SK-MEL-5 (cell line): Measurements from ENCODE around the gene HDHD5. TPM values are rescaled to one million over a fixed set of nuclear protein-coding genes. Genes with fewer than 3 reads are reported as not detected.

Source experiments
- DNase-seq: peaks from one replicate; pipeline ENCODE4 v3.0.0-alpha.2; 2016; ENCODE audit warnings: low read depth, low spot score
- in situ Hi-C: cut with HindIII; loops from 2 replicates; pipeline ENCODE4 v1.10.0; 2016; ENCODE audit warnings: low sequenced_read_pairs, high pct_unique_total_duplicates, low pct_unique_long_range_greater_than_20kb
- total RNA-seq: library from RNA; depleted of rRNA; stranded (reverse); fragments of >200 nt; shearing (Covaris generic); gene quantifications from 2 replicates; pipeline ENCODE4 v1.2.3, GENCODE V29; 2014; rRNA removed

HDHD5 gene
- total RNA-seq, 1 experiment from 2014 or later, result 89.6 TPM

DNA sequence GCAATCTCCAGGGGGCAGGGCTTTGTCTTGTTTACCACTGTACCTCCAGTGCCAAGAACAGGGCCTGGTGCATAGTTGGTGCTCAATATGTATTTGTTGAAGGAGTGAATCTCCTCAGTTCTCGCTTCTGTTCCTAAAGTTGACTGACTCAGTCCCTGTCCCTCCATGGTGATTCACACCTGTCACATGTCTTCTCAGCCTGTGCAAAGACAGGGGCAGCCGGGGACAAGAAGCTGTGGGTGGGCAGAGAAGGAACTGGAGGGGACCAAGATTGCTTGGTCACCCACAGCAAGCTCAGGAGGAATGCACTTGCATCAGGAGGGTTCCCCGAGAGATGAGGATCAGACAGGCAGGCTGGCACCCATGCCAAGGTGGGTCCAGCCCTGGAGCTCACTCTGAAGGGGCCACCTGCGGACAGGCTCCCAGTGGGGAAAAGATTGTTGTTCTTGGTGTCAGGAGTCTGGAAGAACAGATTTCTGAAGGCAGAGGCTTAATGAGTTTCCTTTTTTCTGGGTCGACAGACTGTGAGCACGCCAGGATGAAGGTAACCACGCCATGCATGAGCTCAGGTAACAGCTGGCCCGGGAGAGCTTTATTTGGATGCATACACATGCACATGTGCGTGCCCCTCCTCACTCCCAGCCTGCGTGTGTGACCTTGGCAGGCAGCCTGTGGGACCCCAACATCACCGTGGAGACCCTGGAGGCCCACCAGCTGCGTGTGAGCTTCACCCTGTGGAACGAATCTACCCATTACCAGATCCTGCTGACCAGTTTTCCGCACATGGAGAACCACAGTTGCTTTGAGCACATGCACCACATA, 57.4 kb downstream of the HDHD5 start:
- in situ Hi-C loops, result no loop called here
- no peak for DNase-seq

DNA sequence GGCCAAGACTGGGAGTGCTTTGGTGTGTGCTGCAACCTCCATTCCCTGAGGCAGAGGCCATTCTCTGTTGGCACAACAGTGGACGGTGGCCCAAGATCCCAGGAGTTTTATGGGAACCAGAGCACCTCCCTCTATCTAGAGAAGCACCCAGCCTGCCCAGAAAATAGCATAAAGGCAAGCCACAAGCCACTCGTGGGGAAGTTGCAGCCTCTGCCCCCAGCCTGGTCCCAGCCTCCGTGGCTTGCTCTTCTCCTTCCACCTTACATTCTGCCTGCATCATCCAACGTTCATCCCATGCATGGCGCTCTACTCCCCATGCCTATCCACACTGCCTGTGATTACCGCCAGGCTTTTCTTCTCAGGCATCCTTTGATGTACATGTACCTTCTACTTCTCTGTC, 58.5 kb downstream of the HDHD5 start:
- in situ Hi-C loops, result no loop called here
- DNase-seq, result no peak

DNA sequence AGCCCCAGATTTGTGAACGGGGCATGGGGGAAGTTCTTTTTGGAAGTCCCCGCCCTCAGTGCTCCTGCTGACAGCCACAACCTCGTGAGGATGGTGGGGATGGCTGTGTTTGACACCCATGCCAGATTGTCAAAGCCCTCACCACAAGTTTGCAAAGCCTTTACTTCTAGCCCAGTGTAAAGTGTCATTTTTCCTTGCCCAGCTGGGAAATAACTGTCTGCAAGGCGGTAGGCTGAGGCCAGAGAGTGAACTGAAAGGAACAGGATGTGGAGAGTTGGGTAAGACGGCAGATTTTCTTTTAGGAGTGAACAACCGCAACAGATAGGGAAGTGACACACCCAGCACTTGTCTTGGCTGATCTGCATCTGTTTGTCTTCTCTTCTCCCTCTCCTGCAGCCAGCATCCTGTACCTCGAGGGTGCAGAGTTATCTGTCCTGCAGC, 60.7 kb downstream of the HDHD5 start:
- no peak for DNase-seq

DNA sequence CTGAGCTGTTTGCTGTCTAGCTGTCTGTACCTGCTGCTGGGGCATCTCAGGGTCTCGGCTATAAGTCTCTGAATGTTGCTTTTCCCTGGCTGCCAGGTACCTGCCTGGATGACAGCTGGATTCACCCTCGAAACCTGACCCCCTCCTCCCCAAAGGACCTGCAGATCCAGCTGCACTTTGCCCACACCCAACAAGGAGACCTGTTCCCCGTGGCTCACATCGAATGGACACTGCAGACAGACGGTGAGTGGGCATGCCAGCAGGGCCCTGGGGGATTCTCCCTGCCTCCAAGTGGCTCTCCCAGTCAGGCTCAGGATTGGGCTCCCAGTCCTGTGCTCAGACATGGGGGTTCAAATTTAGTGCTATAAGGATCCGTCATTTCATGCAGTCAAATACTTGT, 61.4 kb downstream of the HDHD5 start:
- in situ Hi-C loops, result no loop called here
- no peak for DNase-seq

More for the DNA sequence above, 60.7 kb downstream of the HDHD5 start:
- in situ Hi-C loops, result no loop called here

DNA sequence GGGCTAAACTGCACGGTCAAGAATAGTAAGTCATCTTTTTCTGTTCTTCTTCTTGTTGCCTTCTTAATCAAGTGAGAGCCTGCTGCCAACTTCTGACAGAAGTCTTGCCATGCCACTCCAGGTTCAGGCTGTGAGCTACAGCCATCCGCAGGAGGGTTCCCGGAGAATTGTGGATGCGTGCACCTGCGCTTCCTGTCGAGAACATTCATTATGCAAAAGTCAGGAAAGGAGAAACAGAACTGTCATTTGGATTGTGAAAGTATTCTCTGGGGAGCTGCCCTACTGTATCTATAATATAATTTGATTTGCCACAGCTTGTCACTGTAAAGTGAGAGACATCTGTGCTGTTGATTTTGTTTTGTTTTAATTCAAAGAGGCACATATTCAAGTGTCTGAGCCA, 62.0 kb downstream of the HDHD5 start:
- DNase-seq, result no peak
- in situ Hi-C loops, result no loop called here

DNA sequence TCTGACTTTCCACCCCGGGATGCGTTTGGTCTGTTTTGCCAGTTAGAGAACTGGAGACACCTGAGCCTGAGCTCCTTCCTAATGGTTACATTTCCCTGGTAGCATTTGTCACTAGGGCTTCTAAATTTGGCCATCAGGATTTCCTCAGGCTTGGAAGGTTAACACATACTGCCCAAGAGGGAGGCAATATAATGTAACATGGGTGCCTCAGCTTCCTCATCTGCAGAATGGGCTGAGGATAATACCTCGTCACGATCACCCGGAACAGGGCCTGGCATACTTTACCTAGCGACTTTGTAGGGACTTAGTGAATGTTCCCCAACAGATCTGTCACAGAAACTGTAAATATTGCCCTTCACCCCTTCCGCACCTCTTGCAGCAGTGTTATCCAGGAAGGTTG, 63.0 kb downstream of the HDHD5 start:
- in situ Hi-C loops, result no loop called here
- DNase-seq, result no peak

DNA sequence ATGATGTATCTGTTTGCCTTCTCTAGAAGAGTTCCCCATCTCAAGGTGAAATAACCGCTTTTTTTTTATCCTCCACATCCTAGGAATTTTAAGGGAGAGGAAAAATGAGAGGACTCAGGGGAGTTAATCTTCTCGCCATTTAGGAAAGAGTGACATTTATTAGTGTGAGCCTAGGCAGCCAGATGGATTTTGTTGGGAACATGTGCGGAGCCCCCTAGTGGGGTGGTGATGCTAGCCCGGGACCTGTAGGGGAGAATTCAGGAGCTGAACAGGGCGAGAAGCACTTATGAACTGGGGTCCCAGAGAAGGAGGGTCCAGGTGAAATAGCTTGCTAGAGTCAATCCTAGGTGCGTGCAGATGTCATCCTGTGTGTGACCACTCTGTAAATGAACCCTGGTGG, 63.5 kb downstream of the HDHD5 start:
- DNase-seq, result peak; percentile 51
- in situ Hi-C loops, result no loop called here

DNA sequence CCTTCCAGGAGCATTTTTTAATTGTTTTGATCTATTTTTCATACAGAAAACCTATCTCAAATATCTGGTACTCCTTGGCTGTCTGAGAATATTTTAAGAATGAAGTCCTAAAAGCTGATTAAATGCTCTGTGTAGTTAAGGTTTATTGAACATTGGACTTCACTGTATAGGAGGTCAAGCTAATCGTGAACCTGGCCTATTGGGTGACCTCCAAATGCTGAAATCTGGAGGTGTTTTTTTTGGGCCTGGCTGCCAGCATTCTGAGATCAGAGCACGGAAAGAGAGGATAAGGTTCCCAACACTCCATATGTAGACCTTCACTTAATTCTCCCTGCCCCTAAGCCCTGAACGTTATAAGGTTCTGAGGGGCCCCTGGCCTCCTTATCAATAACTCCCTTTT, 66.0 kb downstream of the HDHD5 start:
- in situ Hi-C loops, result no loop called here
- DNase-seq, result no peak

DNA sequence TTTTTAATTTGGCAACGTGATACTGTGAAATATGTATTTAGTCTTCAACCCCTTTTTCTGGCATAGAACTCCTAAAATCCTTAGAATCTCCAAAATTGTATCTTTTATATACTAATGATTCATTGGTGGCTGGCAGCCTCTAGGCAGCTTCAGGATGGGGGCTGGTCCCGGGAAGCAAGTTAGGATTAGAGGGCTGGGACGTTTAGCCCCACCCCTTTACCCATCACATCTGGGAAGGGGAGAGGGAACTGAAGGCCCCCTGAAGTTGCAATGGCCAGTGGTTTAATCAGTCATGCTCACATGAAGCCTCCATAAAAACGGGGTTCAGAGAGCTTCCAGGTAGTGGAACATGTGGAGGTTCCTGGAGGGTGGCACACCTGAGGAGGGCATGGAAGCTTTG, 67.2 kb downstream of the HDHD5 start:
- DNase-seq, result no peak
- in situ Hi-C loops, result no loop called here

DNA sequence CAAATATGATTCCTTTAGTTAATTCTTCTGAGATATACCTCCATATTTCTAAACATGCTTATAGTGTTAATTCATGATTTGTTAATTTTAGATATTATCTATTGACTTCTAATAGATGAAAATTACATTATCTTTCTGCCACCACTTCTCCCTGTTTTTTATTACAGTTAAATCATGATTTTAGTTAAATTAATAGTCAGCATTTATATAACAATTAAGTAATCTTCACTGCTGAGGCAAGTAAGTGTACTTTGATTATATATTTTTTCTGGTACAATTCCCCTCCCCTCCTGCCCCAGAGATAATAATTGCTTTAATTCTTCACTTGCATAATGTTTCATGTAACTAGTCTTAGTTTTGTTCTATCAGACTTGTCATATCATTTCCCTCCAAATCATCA, 68.5 kb downstream of the HDHD5 start:
- no peak for DNase-seq
- in situ Hi-C loops, result no loop called here

Other genes with a start within 250 kb of the HDHD5 start
- not detected in 2 replicates for gene GAB4, start 151.1 kb downstream of the HDHD5 start, total RNA-seq
- gene IL17RA, start 74.3 kb downstream of the HDHD5 start, total RNA-seq, result 8.4 and 10.6 TPM in 2 replicates
- gene TMEM121B, start 37.9 kb downstream of the HDHD5 start, total RNA-seq, result 0.53 and 0.77 TPM in 2 replicates
- not detected in 2 replicates for gene ADA2, start 60.2 kb upstream of the HDHD5 start, total RNA-seq
- gene CECR2, start 210.2 kb upstream of the HDHD5 start, total RNA-seq, result 4.8 and 5.7 TPM in 2 replicates